ENCODE measurements around the gene ZMIZ1.

Gene ZMIZ1

DNA sequence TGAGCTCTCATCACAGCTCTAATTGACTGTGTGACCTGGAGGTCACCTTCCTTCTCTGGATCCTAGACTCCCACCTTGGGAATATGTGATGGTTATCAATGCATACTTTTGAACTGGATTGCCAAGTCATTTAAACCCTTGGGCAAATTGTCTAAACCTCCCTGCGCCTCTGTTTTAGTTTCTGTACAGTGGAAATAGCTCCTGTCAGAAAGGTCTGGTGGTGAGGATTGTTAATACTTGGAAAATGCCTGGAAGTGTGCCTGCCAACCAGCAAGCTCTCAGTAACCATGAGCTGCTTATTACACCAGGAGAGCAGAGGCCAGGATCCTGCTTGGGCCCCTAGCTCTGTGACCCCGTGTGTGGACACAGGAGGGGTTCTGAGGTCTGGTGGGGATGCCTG lies 169.8 kb downstream of the ZMIZ1 start:
- DNase-seq, result no peak

DNA sequence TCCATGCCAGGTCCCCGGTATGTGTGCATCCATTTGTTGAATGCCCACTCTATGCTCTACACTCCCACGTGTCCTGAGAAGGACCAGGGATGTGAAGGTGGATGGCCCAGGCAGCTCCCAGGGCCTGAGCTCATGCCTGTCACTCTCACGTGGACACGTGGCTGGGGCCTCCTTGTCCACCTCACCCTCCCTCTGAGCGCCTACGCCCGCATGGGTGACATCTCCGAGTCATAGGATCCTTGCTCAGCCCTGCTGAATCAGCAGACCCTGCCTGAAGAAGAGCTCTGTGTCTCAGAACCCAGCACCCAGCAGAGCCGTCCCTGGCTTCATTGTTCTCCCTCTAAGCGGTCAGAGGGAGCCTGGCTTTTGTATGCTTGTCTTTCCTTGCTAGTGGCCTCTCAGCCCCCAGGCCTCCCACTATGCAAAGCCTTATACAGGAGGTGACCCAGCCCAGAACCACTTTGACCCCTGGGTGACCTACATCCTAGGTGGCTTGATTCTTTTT lies 170.6 kb downstream of the ZMIZ1 start:
- peak; percentile 58 for DNase-seq

DNA sequence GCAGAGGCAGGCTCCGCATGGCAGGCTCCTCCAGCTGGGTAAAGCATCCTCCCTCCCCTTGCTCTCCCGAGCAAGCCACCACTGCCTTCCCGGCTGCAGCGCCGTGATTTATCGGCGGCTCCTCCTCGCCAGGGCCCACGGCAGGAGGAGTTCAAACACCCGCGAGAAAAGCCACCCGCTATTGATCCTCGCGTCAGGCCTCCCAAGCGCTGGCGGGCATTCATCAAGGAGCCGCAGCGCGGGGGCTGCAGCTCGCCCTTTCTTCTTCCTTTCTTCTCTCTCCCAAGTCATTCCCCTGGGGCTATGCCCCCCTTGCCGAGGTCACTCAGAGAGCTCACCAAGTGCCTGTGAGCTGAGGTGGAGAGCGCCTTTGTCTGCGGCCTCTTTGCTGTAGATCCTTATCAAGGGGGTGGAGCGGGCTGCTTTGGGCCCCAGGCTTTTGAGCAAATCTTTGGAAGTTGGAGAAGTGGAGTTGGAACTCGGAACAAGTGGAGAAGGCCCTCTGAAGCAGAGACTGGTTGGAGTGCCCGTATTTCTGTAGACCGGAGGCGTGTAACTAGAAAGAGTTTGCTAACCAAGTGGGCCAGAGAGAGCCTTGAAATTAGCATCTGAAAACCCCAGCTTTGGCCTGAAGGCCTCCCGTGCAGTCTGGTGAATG lies 171.3 kb downstream of the ZMIZ1 start:
- DNase-seq, result no peak

DNA sequence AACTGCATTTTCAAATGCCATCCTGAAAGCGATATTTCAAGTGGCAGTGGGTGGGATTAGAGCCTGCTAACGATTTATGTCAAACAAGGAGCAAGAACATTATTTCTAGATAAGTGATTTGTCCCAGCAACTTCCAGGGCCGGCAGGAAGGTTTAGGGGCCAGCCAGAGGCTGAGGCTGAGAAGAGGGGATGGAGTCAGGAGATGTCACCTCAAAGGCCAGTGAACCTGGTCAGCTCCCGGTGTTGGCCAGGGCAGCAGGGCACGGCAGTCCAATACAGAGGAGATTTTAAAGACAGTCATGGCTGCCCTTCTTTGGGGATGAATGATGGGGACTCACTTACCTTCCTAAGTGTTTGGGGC lies 172.8 kb downstream of the ZMIZ1 start:
- no peak for DNase-seq

DNA sequence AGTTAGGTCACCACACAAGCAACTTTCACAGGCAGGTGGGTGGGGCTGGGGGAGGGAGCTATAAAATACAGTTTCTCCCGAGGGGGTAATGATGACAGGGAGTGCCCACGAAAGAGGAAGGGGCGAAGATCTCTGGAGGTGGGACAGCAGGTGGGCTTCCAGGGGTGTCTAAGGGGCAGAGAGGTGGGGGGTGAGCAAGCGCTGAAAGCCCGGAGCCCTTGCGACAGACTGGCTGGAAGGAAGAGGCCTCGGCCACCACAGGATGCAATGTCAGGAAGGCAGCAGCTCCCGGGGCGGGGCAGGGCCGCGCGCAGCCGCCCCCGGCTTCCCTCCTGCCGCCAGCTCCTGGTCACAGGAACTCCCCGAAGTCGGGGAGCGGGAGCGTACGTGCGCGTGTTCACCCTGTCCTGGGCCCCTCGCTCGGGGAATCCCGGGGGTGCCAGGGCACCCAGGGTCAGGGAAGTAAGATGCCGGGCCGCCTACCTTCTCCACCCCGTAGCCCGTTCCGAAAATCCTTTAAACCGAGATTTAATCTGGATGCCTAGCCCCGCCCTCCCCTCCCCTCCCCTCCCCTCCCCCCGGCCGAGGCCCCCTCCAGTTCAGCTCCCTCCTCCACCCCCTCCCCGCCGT lies 173.3 kb downstream of the ZMIZ1 start:
- DNase-seq, result peak; percentile 75

DNA sequence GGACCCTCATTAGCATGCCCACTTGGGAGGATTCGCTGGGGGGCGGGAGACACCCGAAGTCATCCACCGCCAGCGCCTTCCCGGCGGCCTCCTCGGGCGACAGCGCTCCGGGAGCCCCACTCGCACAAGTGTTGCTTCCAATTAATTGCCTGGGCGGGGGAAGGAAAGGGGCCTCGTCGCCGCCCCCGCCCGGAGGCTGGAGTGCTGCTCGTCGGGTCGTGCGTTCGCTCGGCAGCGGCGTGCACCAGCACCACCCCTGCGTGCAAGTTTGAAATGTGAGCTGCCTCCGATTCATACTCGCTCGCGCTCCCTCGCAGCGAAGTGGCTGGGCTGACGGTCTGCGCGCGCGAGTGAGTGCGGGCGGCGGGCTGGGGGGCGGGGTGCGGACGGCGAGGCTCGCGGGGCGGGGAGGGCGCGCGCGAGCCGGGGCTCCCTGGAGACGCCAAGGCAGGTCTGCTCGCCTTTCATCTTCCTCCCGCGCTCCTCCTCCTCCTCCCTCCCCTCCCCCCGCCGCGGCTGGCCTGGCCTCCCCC lies 173.9 kb downstream of the ZMIZ1 start:
- DNase-seq, result peak; percentile 48

DNA sequence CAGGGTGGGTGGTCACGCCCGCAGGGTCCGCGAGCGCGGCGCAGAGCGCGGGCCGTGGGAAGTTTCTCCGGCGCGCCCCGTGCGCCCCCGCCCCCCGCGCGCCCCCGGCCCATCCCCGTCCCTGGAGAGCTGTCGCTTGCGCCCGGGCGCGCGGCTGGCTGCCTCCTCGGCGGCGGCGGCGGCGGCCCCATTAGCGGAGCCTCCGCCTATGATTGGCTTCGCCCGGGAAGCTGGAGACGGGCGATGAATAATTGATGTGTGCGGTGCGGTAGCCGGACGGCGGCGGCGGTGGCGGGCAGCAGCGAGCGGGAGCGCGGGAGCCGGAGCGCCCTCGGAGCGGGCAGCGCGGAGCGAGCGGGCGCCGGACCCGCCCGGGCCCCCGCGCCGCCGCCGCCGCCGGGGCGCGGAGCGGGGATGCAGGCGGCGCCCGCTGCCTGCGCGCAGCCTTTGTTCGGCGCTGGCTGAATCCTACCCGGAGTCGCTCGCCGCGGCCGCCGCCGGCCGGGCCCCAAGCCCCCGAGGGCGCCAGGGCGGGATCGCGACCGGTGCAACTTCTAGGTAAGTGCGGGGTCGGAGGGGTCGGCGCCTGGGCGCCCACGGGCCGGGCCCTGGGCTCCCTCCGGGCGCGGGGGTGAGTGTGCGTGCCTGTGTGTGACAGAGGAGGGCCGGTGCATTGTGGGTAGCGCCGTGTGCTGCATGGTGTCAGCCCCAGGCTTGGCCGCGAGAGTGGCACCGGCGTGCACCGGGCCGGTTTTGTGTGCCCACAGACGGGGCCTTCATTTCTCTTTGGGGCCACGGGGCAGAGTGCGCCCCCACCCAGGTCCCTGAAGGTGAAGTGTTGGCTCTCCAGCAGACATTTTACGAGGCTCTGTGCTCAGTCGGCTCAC lies 174.7 kb downstream of the ZMIZ1 start:
- DNase-seq, result peak; percentile 55

DNA sequence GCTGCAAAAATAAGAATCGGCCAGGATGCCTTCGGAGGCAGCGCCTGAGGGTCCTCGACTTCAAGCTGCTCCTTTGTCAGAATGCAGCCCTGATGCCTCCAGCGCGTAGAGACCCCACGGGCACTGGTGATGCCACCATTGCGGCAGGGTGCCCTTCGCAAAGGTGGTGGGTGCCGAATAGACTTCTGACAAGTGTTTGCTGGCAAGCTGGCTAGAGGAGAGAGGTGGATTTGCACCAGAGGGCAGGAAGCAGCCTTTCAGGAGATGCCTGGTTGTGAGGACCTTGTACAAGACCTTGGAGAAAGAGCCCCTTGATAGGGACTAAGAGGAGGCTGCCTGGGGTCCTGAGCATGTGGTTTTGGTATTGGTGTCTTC lies 175.3 kb downstream of the ZMIZ1 start:
- DNase-seq, result no peak

DNA sequence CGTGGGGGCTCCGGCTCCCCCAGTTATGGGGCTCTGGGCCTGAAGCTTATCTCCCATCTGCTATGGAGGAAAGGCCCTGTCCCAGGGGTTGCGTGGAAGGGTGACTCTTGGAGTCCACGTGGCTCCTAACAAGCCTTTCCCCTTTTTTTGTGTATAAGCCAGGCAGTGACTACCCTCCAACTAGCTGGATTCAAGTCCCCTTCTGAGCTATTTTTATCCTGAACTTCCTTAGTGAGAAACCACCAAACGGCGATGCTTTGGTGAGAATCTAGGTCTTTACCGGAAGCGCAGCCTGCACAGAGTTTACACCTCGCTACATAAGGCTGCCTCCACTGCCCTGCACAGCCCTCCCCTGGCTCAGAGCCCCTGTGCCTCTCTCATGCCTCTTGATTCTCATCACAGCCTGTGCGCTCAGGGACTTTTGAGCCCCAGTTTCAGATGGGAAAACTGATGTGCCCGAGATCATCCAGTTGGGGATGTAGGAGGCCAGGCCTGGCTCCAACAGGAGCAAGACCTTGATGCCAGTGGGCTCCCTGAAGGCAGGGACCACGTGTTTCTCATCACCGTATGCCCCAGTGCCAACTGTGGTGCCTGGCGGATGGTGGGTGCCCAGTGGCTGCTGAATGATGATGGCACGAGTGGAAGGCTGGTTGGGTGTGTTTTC lies 176.2 kb downstream of the ZMIZ1 start:
- peak; percentile 55 for DNase-seq

DNA sequence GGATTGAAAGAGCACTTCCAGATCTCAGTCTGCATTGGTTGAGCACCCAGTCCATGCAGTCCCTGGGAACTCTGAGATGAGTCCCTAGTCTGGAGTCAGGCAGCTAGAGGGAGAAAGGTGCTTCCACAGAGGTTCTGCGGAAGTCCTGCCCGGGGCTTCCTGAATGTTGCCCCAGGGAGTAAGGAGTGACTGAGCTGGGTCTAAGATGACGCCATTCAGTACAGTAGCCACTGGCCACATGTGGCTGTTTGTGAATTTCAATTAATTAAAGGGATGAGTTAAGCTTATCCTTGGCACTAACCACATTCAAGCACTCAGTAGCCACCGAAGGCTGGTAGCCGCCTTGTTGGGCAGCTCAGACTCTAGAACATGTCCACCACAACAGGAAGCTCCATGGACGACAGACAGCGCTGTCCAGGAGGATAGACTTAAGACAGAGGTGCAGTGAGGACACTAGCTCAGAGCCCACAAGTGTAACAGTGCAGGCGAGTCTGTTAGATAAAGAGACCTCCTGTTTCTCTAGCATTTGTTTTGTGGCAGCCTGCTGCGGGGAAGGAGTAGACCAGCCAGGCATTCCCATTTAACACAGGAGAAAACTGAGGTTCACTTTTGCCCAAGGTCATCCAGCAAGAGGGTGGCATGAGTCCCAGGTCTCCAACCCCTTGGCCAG lies 176.9 kb downstream of the ZMIZ1 start:
- no peak for DNase-seq

DNA sequence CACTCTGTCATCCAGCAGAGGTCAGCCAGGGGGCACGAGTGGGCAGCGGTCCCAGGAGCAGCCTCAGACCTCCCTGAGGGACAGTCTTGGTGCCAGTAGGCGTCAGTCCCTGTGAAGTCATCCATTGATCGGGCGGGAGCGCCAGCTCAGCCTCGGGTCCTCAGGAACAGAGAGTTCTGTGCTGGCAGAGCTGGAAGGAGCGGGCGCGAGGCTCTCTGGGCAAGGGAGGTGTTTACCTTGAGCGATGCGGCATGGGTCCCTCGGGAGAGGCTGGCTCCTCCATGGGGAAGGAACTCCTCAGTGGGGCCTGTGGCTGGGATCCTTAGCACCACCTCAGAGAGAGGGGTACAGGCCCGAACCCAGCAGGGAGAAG lies 177.4 kb downstream of the ZMIZ1 start:
- no peak for DNase-seq

DNA sequence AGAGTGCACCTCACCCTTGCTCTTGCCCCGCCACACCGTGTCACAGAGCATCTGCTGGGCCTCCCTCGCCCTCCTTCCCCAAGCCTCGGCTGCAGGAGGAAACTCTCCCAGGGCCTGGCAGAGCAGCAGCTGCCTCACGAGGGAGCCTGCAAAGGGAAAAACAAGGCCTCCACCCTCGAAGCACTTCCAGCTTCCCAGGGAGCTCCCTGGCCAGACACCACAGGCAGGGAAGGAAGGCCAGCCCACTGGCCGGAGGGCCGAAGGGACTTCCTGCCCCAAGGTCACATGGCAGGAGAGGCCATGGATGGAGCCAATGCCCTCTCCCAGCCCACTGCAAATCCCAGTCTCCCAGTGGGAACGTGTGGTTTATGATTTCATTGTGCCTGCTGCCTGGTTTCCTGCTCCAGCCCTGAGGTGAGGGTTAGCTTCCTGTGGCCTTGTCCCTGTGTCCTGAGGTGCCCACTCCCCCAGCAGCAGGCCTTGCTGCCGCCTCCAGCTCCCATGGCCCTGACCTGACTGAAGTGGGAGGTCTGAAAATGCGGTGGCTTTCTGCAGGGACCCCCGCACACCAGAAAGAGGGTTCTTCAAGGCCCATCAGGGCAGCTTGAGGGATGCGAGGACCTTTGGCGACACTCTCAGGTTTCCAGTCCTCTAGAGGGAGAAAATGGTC lies 178.0 kb downstream of the ZMIZ1 start:
- DNase-seq, result no peak

DNA sequence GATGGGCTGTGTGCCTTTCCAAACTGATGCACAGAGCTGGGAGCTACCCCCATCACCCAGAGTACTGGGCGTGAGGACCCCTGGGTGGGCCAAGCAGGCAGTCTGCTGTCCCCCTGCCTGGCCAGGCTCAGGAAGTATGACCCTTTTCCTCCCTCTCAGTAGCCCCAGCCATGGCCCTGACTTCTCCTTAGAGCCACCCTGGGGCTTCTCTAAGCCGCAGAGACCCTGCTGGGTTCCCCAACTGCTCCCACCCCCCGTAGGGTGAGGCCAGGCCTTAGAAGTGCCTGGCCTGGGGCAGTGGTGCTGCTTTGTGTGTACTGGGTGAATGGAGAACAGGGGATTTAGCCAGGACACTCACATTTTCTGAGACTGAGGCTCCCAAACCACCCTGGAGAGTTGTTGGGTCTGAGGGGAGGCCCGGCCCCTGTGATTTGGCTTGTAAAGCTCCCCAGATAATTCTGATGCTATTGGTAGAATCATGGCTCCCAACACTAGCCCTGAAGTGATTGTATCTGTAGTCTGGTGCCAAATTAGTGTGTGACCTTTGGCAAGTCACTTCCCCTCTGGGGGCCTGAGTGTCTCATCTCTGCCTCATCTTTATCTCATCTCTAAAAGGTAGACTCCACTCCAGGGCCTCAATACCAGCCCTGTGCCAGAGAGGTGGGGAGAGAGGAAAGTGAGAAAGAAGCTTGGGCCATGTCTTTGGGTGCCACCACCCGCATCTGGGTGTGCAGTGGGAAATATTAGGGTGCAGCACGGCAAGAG lies 178.8 kb downstream of the ZMIZ1 start:
- DNase-seq, result no peak

DNA sequence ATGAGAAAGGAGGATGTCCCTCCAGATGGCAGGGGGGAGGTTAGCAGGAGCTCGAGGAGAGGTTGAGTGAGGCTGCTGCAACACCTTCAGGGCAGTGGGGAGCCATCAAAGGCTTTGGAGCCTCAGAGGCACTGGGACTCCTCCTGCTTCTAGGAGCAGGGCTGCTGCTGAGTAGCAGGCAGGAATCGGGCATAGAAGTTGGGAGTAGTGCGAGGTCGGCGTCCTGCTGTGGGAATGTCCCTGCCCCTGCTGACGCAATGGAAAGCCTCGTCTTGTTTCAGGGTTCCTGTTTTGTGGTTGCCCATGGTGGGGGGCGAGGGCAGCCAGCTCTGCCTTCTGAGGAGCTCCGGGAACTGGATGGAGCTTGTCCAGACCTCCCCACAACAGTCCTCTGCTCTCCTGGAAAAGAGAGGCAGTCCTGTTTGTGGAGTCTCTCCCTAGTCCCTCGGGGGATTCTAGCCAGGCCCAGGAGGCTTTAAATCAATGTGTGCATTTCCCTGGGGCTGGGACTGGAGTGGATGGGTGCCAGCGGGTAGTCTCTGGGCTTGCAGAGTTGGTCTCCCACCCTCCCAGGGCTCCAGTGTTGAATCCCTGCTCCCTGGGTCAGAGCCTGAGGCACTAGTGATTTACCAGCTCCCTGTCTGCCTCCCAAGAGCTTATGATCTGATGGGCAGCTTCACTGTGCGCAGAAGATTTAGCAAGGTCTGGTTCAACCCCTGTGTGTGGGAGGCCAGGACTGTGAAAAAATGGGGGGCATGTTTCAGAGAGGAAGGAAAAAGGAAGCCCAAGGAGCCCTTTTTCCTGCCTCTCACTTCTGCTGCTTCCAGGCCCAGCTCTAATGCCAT lies 179.8 kb downstream of the ZMIZ1 start:
- DNase-seq, result peak; percentile 76

DNA sequence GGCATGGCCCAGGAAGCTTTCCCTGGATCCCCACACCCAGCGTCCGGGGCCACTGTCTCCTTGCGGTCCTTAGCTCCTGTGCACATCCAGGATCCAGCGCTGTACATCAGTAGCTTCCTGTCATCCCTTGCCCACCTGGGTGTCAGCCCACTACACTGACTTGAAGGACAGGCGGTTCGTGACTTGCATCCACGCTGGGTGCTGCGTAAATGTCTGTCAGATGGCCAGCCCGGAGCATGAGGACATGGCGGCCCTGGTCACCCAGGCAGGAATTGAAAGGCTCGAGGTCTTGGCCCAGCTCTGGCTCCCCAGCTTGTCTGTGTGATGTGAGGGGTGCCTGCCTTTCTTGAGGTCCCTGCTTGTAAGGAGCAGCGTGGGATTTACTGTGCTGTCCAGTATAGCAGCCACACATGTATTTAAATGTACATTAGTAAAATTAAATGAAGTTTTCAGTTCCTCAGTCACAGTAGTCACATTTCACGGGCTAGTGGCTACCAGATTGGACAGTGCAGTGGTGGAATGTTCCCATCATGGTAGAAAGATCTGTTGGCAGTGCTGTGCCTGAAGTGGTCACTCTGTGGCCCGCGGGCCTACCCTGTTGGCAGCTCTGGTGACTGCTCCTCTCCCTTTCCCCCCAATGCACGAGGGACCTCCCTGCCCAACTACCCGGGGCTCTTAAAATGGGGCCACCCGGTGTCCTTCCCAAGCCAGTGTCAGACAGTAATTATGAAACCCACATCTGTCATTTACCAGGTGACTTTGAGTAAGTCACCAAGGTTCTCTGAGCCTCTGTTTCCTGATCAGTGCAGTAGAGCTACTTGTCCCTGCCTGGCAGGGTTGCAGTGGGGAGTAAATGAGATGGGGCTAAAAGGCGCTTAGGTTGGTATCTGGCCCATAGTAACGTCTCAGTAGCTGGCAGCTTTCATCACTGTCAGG lies 180.7 kb downstream of the ZMIZ1 start:
- DNase-seq, result no peak

DNA sequence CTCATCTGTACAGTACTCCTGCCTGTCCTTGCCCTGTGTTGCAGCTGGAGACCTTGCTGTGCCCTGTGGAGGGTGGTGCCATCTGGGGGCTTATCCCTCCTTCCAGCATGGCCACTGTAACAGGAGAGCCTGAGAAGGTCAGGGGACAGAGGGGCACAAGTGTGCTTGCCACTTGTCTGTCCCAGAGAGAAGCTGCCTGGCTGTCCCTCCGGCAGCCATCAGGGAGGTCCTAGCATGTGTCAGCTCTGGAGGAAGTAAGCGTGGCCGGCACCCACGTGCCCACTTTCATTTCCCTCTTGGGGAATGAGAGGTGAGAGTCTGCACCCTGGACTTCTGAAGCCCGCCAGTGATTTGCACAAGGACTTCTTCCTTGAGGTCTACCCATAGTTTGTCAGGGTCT lies 181.5 kb downstream of the ZMIZ1 start:
- peak; percentile 72 for DNase-seq

DNA sequence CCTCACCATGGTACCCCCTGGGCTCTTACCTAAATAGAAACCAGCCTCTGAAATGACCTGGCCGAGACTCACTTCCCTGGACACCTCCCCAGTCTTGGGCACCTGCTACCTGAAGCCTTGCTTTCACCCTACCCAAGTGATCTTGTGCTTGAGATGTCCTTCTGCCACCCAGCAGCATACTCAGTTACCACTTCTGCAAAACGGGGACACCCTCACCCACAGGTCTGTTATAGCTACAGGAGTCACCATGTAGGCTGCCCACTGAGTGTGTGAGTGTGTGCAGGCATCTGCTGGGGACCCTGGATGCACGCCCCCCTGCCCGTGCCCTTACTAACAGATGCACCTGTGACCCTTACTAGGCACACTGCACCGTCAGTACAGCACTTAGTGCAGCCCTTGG lies 183.7 kb downstream of the ZMIZ1 start:
- no peak for DNase-seq

DNA sequence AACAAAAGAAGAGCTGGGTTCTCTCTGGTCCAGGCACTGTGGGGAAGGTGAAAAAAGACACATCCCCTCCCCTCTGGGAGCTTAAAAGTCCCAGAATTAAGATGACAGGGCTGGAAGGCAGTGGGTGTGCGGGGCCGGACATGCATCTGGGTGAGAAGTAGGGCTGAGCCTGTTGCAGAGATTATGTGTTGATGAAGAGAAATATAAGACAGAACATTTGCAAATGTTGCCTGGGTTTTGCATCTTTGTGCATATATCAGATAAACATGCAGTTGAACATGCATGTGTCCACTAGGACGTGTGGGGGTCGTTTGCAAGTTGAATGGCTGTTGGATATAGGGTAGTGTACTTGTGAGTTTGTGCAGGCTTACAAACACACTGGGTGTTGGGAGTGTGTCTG lies 184.2 kb downstream of the ZMIZ1 start:
- DNase-seq, result no peak

DNA sequence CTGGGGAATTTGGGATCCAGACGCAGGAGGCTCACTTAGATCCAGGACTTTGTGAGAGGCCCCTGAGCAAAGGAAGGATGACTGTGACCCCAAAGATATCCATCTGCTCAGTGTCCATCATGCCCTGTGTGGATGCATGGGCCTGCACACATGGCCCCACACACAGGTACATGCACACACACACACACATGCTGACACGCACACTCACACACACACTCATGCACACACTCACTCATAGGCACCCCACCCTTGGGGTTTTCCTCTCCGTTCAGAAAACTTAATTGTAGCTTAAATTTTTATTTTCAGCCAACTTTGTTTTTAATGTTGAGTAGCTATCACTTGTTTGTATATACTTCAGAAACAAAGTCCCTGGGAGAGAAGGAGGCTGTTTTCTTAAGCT lies 184.9 kb downstream of the ZMIZ1 start:
- no peak for DNase-seq

Data from CD4-positive, alpha-beta T cell treated with Interferon gamma for 1 hour (primary cell).